GM21576 (cell line): ENCODE results near the gene PCDH17.

Experiments
- ATAC-seq: cut with Tn5 transposase; IDR thresholded peaks from one replicate; pipeline ENCODE4 v1.9.1; 2021; ENCODE audit warnings: mild to moderate bottlenecking, moderate library complexity; ENCODE audit not compliant: unreplicated experiment

The PCDH17 gene

GRCh38 chr13:57631596-57632275 is at the start of gene PCDH17:
TSS of gene PCDH17 (plus strand) at chr13:57631744. CDS start at chr13:57632547, 803 bp downstream.
- ATAC-seq: no peak

- no peak for ATAC-seq
These were observed 49.5 kb upstream of the PCDH17 start for GRCh38 chr13:57582032-57582431.

- no peak for ATAC-seq
These were observed 48.0 kb upstream of the PCDH17 start for GRCh38 chr13:57583529-57583928.

GRCh38 chr13:57588639-57589038 is 42.9 kb upstream of the PCDH17 start:
- ATAC-seq: no peak

GRCh38 chr13:57595775-57596174 is 35.8 kb upstream of the PCDH17 start:
- no peak for ATAC-seq

- ATAC-seq: no peak
These were observed 30.0 kb upstream of the PCDH17 start for GRCh38 chr13:57601536-57601935.

GRCh38 chr13:57604442-57604841 is 27.1 kb upstream of the PCDH17 start:
- ATAC-seq: no peak

- ATAC-seq: no peak
These were observed 19.6 kb upstream of the PCDH17 start for GRCh38 chr13:57611969-57612368.

GRCh38 chr13:57612568-57612967 is 19.0 kb upstream of the PCDH17 start:
- no peak for ATAC-seq

GRCh38 chr13:57624565-57625435 is 6.7 kb upstream of the PCDH17 start:
- ATAC-seq: peak; percentile 59

- no peak for ATAC-seq
These were observed 3.9 kb upstream of the PCDH17 start for GRCh38 chr13:57627663-57628062.

GRCh38 chr13:57629391-57629804 is 2.1 kb upstream of the PCDH17 start:
- ATAC-seq: no peak

GRCh38 chr13:57629821-57630235 is 1.7 kb upstream of the PCDH17 start:
- no peak for ATAC-seq

GRCh38 chr13:57630661-57631595 is 616 bp upstream of the PCDH17 start:
- no peak for ATAC-seq

GRCh38 chr13:57632276-57633140 is 964 bp downstream of the PCDH17 start:
- ATAC-seq: no peak

- no peak for ATAC-seq
These were observed 1.8 kb downstream of the PCDH17 start for GRCh38 chr13:57633141-57633949.

GRCh38 chr13:57633950-57634838 is 2.6 kb downstream of the PCDH17 start:
- ATAC-seq: no peak

- ATAC-seq: no peak
These were observed 3.3 kb downstream of the PCDH17 start for GRCh38 chr13:57634839-57635165.
